GM12864 (cell line): ENCODE measurements around the gene AHSA1.
A peak's percentile ranks its signal among the peaks of the same experiment; 100 is the strongest.

Source experiments
- DNase-seq: peaks from one replicate; pipeline ENCODE4 v3.0.0-alpha.2; 2011; ENCODE audit warnings: low read depth
- H3K4me3 ChIP-seq: 2 replicates; pipeline ENCODE4 v1.5.1; 2011; ENCODE audit warnings: mild to moderate bottlenecking, low read depth, low read length, control low read depth
- CTCF ChIP-seq: IDR thresholded peaks from 2 replicates; pipeline ENCODE4 v1.5.1; 2011; ENCODE audit warnings: low read depth, mild to moderate bottlenecking, moderate library complexity, low read length, control low read depth, inconsistent platforms; ENCODE audit errors: missing control alignments

The AHSA1 gene

GRCh38 chr14:77498120-77498979 lies 40.5 kb downstream of the AHSA1 start, which contains the start of gene ISM2:
ISM2 (minus strand) TSS chr14:77498816; CDS start chr14:77498793, 23 bp downstream.
- no peak for DNase-seq
- TF ChIP-seq CTCF, result no peak
- peak within 1 kb of the TSS; percentile 59 for H3K4me3 ChIP-seq

GRCh38 chr14:77498984-77499527 lies 41.2 kb downstream of the AHSA1 start:
- no peak for TF ChIP-seq CTCF
- no peak for DNase-seq
- H3K4me3 ChIP-seq, result peak overlapping the region; percentile 59

GRCh38 chr14:77502109-77502782 lies 44.4 kb downstream of the AHSA1 start:
- no peak for DNase-seq
- no peak overlapping the region for H3K4me3 ChIP-seq
- TF ChIP-seq CTCF, result no peak

GRCh38 chr14:77503138-77503537 lies 45.2 kb downstream of the AHSA1 start:
- no peak for DNase-seq
- no peak for TF ChIP-seq CTCF

GRCh38 chr14:77505031-77505430 lies 47.1 kb downstream of the AHSA1 start:
- H3K4me3 ChIP-seq, result no peak overlapping the region
- no peak for TF ChIP-seq CTCF
- DNase-seq, result no peak

More at GRCh38 chr14:77503138-77503537, 45.2 kb downstream of the AHSA1 start:
- H3K4me3 ChIP-seq, result no peak overlapping the region

GRCh38 chr14:77507762-77508161 lies 49.9 kb downstream of the AHSA1 start:
- no peak for DNase-seq
- no peak overlapping the region for H3K4me3 ChIP-seq
- no peak for TF ChIP-seq CTCF
